Trophoblast cell (in vitro differentiated cells and primary cell): ENCODE results near the gene IKZF3.

Experiments
- DNase-seq, 2 donors: peaks; one replicate each; pipeline ENCODE4 v3.0.0-alpha.2; 2016
- H2AFZ ChIP-seq: 2 replicates; pipeline ENCODE4 v1.6.1; 2013; ENCODE audit warnings: low read length, moderate library complexity, mild to moderate bottlenecking; ENCODE audit not compliant: insufficient read depth, poor library complexity
- H2AK5ac ChIP-seq: 2 replicates; pipeline ENCODE4 v1.6.1; 2013; ENCODE audit warnings: mild to moderate bottlenecking, low read length
- H2BK120ac ChIP-seq: 2 replicates; pipeline ENCODE4 v1.6.1; 2013; ENCODE audit warnings: low read length, mild to moderate bottlenecking, moderate library complexity; ENCODE audit not compliant: insufficient read depth, poor library complexity
- H2BK12ac ChIP-seq: 2 replicates; pipeline ENCODE4 v1.6.1; 2013; ENCODE audit warnings: mild to moderate bottlenecking, low read length, moderate library complexity
- H2BK5ac ChIP-seq: 2 replicates; pipeline ENCODE4 v1.6.1; 2013; ENCODE audit warnings: low read length, low read depth, moderate library complexity, mild to moderate bottlenecking; ENCODE audit not compliant: poor library complexity
- H3K14ac ChIP-seq: 2 replicates; pipeline ENCODE4 v1.6.1; 2013; ENCODE audit warnings: mild to moderate bottlenecking, low read length
- H3K18ac ChIP-seq: 2 replicates; pipeline ENCODE4 v1.6.1; 2013; ENCODE audit warnings: mild to moderate bottlenecking, low read length
- H3K23ac ChIP-seq: 2 replicates; pipeline ENCODE4 v1.6.1; 2013; ENCODE audit warnings: low read length
- H3K27ac ChIP-seq: 2 replicates; pipeline ENCODE4 v1.5.1; 2013; ENCODE audit warnings: low read depth, mild to moderate bottlenecking, inconsistent platforms, low read length, moderate library complexity
- H3K27me3 ChIP-seq: 2 replicates; pipeline ENCODE4 v1.6.1; 2013; ENCODE audit warnings: inconsistent platforms, mild to moderate bottlenecking, low read length, moderate library complexity; ENCODE audit not compliant: insufficient read depth
- H3K36me3 ChIP-seq, 2 experiments: 1 replicate in 1 of 2; 2 replicates in 1 of 2; pipeline ENCODE4 v1.6.1; 2013; ENCODE audit warnings: low read length in 2 of 2, mild to moderate bottlenecking in 2 of 2, moderate library complexity in 1 of 2; ENCODE audit not compliant: insufficient read depth in 2 of 2, control insufficient read depth in 1 of 2
- H3K4ac ChIP-seq: 2 replicates; pipeline ENCODE4 v1.6.1; 2013; ENCODE audit warnings: low read depth, mild to moderate bottlenecking, low read length, moderate library complexity
- H3K4me1 ChIP-seq, 2 experiments: 1 replicate in 1 of 2; 2 replicates in 1 of 2; pipeline ENCODE4 v1.6.1; 2013; ENCODE audit warnings: low read length in 2 of 2, mild to moderate bottlenecking in 2 of 2, moderate library complexity in 1 of 2; ENCODE audit not compliant: insufficient read depth in 2 of 2, control insufficient read depth in 1 of 2
- H3K4me2 ChIP-seq: 2 replicates; pipeline ENCODE4 v1.6.1; 2013; ENCODE audit warnings: inconsistent platforms, mild to moderate bottlenecking, low read length, moderate library complexity
- H3K4me3 ChIP-seq: 2 replicates; pipeline ENCODE4 v1.5.1; 2013; ENCODE audit warnings: mild to moderate bottlenecking, low read depth, low read length, inconsistent platforms
- H3K79me1 ChIP-seq: one replicate; pipeline ENCODE4 v1.6.1; 2013; ENCODE audit warnings: low read length
- H3K79me2 ChIP-seq: 2 replicates; pipeline ENCODE4 v1.6.1; 2013; ENCODE audit warnings: low read length, mild to moderate bottlenecking; ENCODE audit not compliant: control insufficient read depth, insufficient read depth, poor library complexity
- H3K9ac ChIP-seq: 2 replicates; pipeline ENCODE4 v1.6.1; 2013; ENCODE audit warnings: mild to moderate bottlenecking, low read length
- H3K9me3 ChIP-seq: 2 replicates; pipeline ENCODE4 v1.6.1; 2013; ENCODE audit warnings: low read depth, mild to moderate bottlenecking, control low read depth, inconsistent platforms, low read length; ENCODE audit not compliant: insufficient read depth
- H4K12ac ChIP-seq: 2 replicates; pipeline ENCODE4 v1.6.1; 2013; ENCODE audit warnings: low read depth, mild to moderate bottlenecking, low read length, moderate library complexity
- H4K8ac ChIP-seq: 2 replicates; pipeline ENCODE4 v1.6.1; 2013; ENCODE audit warnings: low read depth, mild to moderate bottlenecking, low read length, moderate library complexity
- H4K91ac ChIP-seq: one replicate; pipeline ENCODE4 v1.6.1; 2013; ENCODE audit warnings: low read depth, mild to moderate bottlenecking, low read length, moderate library complexity
- WGBS: extraction: QIAGEN DNeasy Blood & Tissue Kit; methylation state at CpG from one replicate; pipeline ENCODE4 v1.1.7; 2013; ENCODE audit warnings: missing lambda C conversion rate; ENCODE audit not compliant: insufficient read length, insufficient coverage; ENCODE audit errors: extremely low coverage; 5-methylcytosine and 5-hydroxymethylcytosine counted together

IKZF3 gene

GRCh38 chr17:39804839-39805238 lies 59.3 kb downstream of the IKZF3 start:
- no peak overlapping the region for H2BK12ac ChIP-seq
- no peak overlapping the region for H3K4me2 ChIP-seq
- no peak overlapping the region for H3K27ac ChIP-seq
- no peaks in the 10 kb centered on the region for H3K79me1 ChIP-seq
- no peak overlapping the region for H3K18ac ChIP-seq
- H3K4me1 ChIP-seq = no peaks in the 10 kb centered on the region
- H2AFZ ChIP-seq = no peak overlapping the region
- no peaks in the 10 kb centered on the region for H3K79me2 ChIP-seq
- H4K91ac ChIP-seq = no peak overlapping the region
- no peak overlapping the region for H3K9ac ChIP-seq
- no peak for DNase-seq
- H3K23ac ChIP-seq = no peak overlapping the region
- 100% methylated on average over 2 of the region's 4 CpGs for WGBS
- no peak overlapping the region for H4K12ac ChIP-seq
- H3K4ac ChIP-seq = no peak overlapping the region
- H3K36me3 ChIP-seq = no peaks in the 10 kb centered on the region
- no peak overlapping the region for H2AK5ac ChIP-seq
- H2BK120ac ChIP-seq = no peak overlapping the region
- no peak overlapping the region for H2BK5ac ChIP-seq
- no peak overlapping the region for H4K8ac ChIP-seq
- no peaks in the 10 kb centered on the region for H3K9me3 ChIP-seq
- no peaks in the 10 kb centered on the region for H3K27me3 ChIP-seq
- no peak overlapping the region for H3K14ac ChIP-seq
- no peak overlapping the region for H3K4me3 ChIP-seq

GRCh38 chr17:39801055-39801454 lies 63.1 kb downstream of the IKZF3 start:
- Histone ChIP-seq H3K9ac (no peak overlapping the region), H3K27me3 (no peaks in the 10 kb centered on the region)

GRCh38 chr17:39800540-39800939 lies 63.6 kb downstream of the IKZF3 start:
- Histone ChIP-seq H2BK5ac (no peak overlapping the region), H3K14ac (no peak overlapping the region), H3K79me2 (no peaks in the 10 kb centered on the region), H3K9ac (no peak overlapping the region), H3K36me3 (no peaks in the 10 kb centered on the region), H3K18ac (no peak overlapping the region), H3K23ac (no peak overlapping the region), H3K4ac (no peak overlapping the region), H3K27me3 (no peaks in the 10 kb centered on the region), H3K9me3 (no peaks in the 10 kb centered on the region), H4K8ac (no peak overlapping the region), H3K4me2 (no peak overlapping the region), H3K4me3 (no peak overlapping the region), H2AFZ (no peak overlapping the region), H3K27ac (no peak overlapping the region), H3K4me1 (no peaks in the 10 kb centered on the region), H3K79me1 (no peaks in the 10 kb centered on the region), H4K12ac (no peak overlapping the region), H2BK120ac (no peak overlapping the region), H2AK5ac (no peak overlapping the region), H4K91ac (no peak overlapping the region), H2BK12ac (no peak overlapping the region)
- no peak for DNase-seq
- no CpG with 5 or more reads among the region's 1 CpG for WGBS

More at GRCh38 chr17:39801055-39801454, 63.1 kb downstream of the IKZF3 start:
- Histone ChIP-seq H3K23ac (no peak overlapping the region), H2BK12ac (no peak overlapping the region), H4K8ac (no peak overlapping the region), H3K79me2 (no peaks in the 10 kb centered on the region), H3K4me3 (no peak overlapping the region), H2BK120ac (no peak overlapping the region), H3K4me1 (no peaks in the 10 kb centered on the region), H2BK5ac (no peak overlapping the region), H3K27ac (no peak overlapping the region), H3K9me3 (no peaks in the 10 kb centered on the region), H2AK5ac (no peak overlapping the region), H3K18ac (no peak overlapping the region), H4K91ac (no peak overlapping the region), H3K4me2 (no peak overlapping the region), H4K12ac (no peak overlapping the region), H2AFZ (no peak overlapping the region), H3K79me1 (no peaks in the 10 kb centered on the region), H3K4ac (no peak overlapping the region), H3K36me3 (no peaks in the 10 kb centered on the region), H3K14ac (no peak overlapping the region)
- no CpG with 5 or more reads among the region's 4 CpGs for WGBS
- no peak for DNase-seq

DNA sequence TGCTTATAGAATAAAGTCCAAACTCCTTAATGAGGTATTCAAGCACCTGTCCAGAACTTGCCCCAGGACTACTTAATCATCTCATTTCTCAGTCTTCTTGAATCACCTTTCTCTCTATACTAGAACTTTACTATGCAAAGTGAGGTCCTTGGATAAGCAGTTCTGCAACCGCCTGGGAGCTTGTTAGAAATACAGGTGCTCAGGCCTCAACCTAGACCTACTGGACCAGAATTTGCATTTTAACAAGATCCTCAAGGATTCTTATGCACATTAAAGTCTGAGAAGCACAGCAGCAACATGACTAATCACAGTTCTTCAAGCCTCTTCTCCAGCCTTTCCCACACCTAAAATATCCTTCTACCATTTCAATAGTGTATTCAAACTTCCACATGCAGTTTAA lies 64.7 kb downstream of the IKZF3 start:
- Histone ChIP-seq H2BK120ac (no peak overlapping the region), H3K9me3 (no peaks in the 10 kb centered on the region), H3K79me1 (no peaks in the 10 kb centered on the region), H3K27me3 (no peaks in the 10 kb centered on the region), H3K79me2 (no peaks in the 10 kb centered on the region), H3K4me1 (no peaks in the 10 kb centered on the region), H3K4me2 (no peak overlapping the region), H3K4ac (no peak overlapping the region), H3K23ac (no peak overlapping the region), H4K8ac (no peak overlapping the region), H3K14ac (no peak overlapping the region), H3K36me3 (no peaks in the 10 kb centered on the region), H3K4me3 (no peak overlapping the region), H2AK5ac (no peak overlapping the region), H4K12ac (no peak overlapping the region), H4K91ac (no peak overlapping the region), H3K9ac (no peak overlapping the region), H2BK5ac (no peak overlapping the region), H3K27ac (no peak overlapping the region), H3K18ac (no peak overlapping the region), H2BK12ac (no peak overlapping the region), H2AFZ (no peak overlapping the region)
- no CpG with 5 or more reads among the region's 1 CpG for WGBS
- no peak for DNase-seq
